A673 (cell line): Measurements from ENCODE around the gene ZC3H12A. TPM values are rescaled to one million over a fixed set of nuclear protein-coding genes. Genes with fewer than 3 reads are reported as not detected.

Experiments used
- BruUV-seq: library from RNA; stranded (reverse); fragments of 400-500 nt; replicated peaks from 2 replicates; lab custom pipeline; 2021; lab: Mats Ljungman, UMichigan
- CTCF ChIA-PET: fragments of 300-600 bp; sonication (Branson Sonifier 250); formaldehyde crosslinking; loops from one replicate; lab custom pipeline; 2022; ENCODE audit warnings: antibody characterized with exemption; lab: Charles Lee
- POLR2A ChIA-PET: fragments of 300-600 bp; sonication (Branson Sonifier 250); formaldehyde crosslinking; loops from one replicate; lab custom pipeline; 2022; ENCODE audit warnings: antibody characterized with exemption; ENCODE audit not compliant: low non-redundant PET; lab: Charles Lee
- DNase-seq: peaks from one replicate; pipeline ENCODE4 v3.0.0-alpha.2; 2015; ENCODE audit warnings: low spot score
- H3K27ac ChIP-seq: fragments of 200-600 bp; sonication (generic); 2 replicates; pipeline ENCODE4 v1.5.1; 2016; ENCODE audit warnings: mixed run types, low read depth, mild to moderate bottlenecking, mixed read lengths, antibody characterized with exemption, low read length; ENCODE audit not compliant: poor library complexity, severe bottlenecking
- H3K27me3 ChIP-seq: fragments of 200-600 bp; sonication (generic); replicated peaks from 2 replicates; pipeline ENCODE4 v1.6.1; 2017; ENCODE audit warnings: mixed run types, low read depth, mild to moderate bottlenecking, mixed read lengths, antibody characterized with exemption, low read length; ENCODE audit not compliant: insufficient read depth, poor library complexity
- H3K36me3 ChIP-seq: fragments of 200-600 bp; sonication (generic); 2 replicates; pipeline ENCODE4 v1.6.1; 2016; ENCODE audit warnings: mixed run types, mild to moderate bottlenecking, mixed read lengths, antibody characterized with exemption, low read length; ENCODE audit not compliant: insufficient read depth, poor library complexity, severe bottlenecking
- H3K4me1 ChIP-seq: fragments of 200-600 bp; sonication (generic); 2 replicates; pipeline ENCODE4 v1.6.1; 2017; ENCODE audit warnings: mixed run types, mild to moderate bottlenecking, mixed read lengths, antibody characterized with exemption, low read length; ENCODE audit not compliant: insufficient read depth, poor library complexity, severe bottlenecking
- H3K4me3 ChIP-seq: fragments of 200-600 bp; sonication (generic); 2 replicates; pipeline ENCODE4 v1.5.1; 2016; ENCODE audit warnings: low read depth, mixed run types, mild to moderate bottlenecking, mixed read lengths, low read length; ENCODE audit not compliant: poor library complexity, severe bottlenecking
- H3K9me3 ChIP-seq: fragments of 200-600 bp; sonication (generic); 2 replicates; pipeline ENCODE4 v1.6.1; 2016; ENCODE audit warnings: mixed run types, low read depth, mild to moderate bottlenecking, mixed read lengths, antibody characterized with exemption, low read length; ENCODE audit not compliant: poor library complexity, severe bottlenecking
- CTCF ChIP-seq: fragments of 300-800, 200-600 bp; sonication (generic); conservative IDR thresholded peaks from 2 replicates; pipeline ENCODE4 v1.5.1; 2017; ENCODE audit warnings: low read depth, mild to moderate bottlenecking, antibody characterized with exemption, low read length, moderate library complexity, mixed read lengths
- EZH2 ChIP-seq: fragments of 200-600 bp; sonication (generic); IDR thresholded peaks from 2 replicates; pipeline ENCODE4 v1.6.1; 2017; ENCODE audit warnings: borderline replicate concordance, low read depth, mild to moderate bottlenecking, mixed read lengths, antibody characterized with exemption, low read length; ENCODE audit not compliant: poor library complexity, severe bottlenecking
- intact Hi-C: fragments of 100-400 bp; cut with micrococcal nuclease; formaldehyde crosslinking; loops from one replicate; pipeline ENCODE4 v1.10.0; 2022; ENCODE audit not compliant: unreplicated experiment
- total RNA-seq: library from RNA; stranded (reverse); gene quantifications from 2 replicates; pipeline ENCODE4 v1.2.3, GENCODE V29; 2021

ZC3H12A gene
- total RNA-seq, 1 experiment from 2014 or later = 5.4 TPM

- intact Hi-C loops = no loop called here
- no TSS peak for BruUV-seq
- Histone ChIP-seq H3K4me1 (no peaks in the 10 kb centered on the region), H3K27ac (no peak overlapping the region), H3K4me3 (no peak overlapping the region), H3K9me3 (no peaks in the 10 kb centered on the region), H3K36me3 (no peaks in the 10 kb centered on the region), H3K27me3 (no peaks in the 10 kb centered on the region)
- ChIA-PET POLR2A (interaction anchor here (0.6 kb wide), 1 partner anchor 48 kb away, joined by 3 read pairs; no protein-coding TSS in a partner anchor), CTCF (no interaction called here)
- TF ChIP-seq CTCF (no peak), EZH2 (no peak)
- DNase-seq = no peak
Measured at GRCh38 chr1:37452416-37452815, 22.0 kb upstream of the ZC3H12A start.

GRCh38 chr1:37453647-37454046, 20.7 kb upstream of the ZC3H12A start:
- no peaks in the 10 kb centered on the region for H3K27me3 ChIP-seq
- TF ChIP-seq EZH2 (no peak), CTCF (no peak)
- H3K4me1 ChIP-seq = no peaks in the 10 kb centered on the region
- H3K36me3 ChIP-seq = no peaks in the 10 kb centered on the region
- no peak overlapping the region for H3K27ac ChIP-seq
- no peaks in the 10 kb centered on the region for H3K9me3 ChIP-seq
- no peak for DNase-seq
- ChIA-PET POLR2A (no interaction called here), CTCF (interaction anchor here (1.3 kb wide), 1 partner anchor 34 kb away, joined by 5 read pairs; no protein-coding TSS in a partner anchor)
- intact Hi-C loops = loop anchor here (2.0 kb wide), 1 partner anchor 229 kb away; no protein-coding TSS in a partner anchor
- no TSS peak for BruUV-seq
- H3K4me3 ChIP-seq = no peak overlapping the region

- CTCF ChIA-PET = interaction anchor here (1.3 kb wide), 1 partner anchor 32 kb away, joined by 7 read pairs; no protein-coding TSS in a partner anchor
- TF ChIP-seq CTCF (no peak), EZH2 (no peak)
- H3K27me3 ChIP-seq = no peaks in the 10 kb centered on the region
- POLR2A ChIA-PET = no interaction called here
- intact Hi-C loops = loop anchor here (1.0 to 2.0 kb wide), 2 partner anchors 32 to 227 kb away; no protein-coding TSS in a partner anchor
- no TSS peak for BruUV-seq
- H3K4me1 ChIP-seq = no peaks in the 10 kb centered on the region
- H3K9me3 ChIP-seq = no peaks in the 10 kb centered on the region
- DNase-seq = no peak
- H3K4me3 ChIP-seq = no peak overlapping the region
- no peaks in the 10 kb centered on the region for H3K36me3 ChIP-seq
- no peak overlapping the region for H3K27ac ChIP-seq
Measured at GRCh38 chr1:37455516-37455915, 18.9 kb upstream of the ZC3H12A start.
